ENCODE measurements around the gene SLC25A53. TPM values are rescaled to one million over a fixed set of nuclear protein-coding genes. Genes with fewer than 3 reads are reported as not detected.

SLC25A53 gene
- polyA plus RNA-seq, 1 donor (not counting 4 experiments of a cell fraction or from before 2014, with no cell fraction given), result 2.7 TPM

DNA sequence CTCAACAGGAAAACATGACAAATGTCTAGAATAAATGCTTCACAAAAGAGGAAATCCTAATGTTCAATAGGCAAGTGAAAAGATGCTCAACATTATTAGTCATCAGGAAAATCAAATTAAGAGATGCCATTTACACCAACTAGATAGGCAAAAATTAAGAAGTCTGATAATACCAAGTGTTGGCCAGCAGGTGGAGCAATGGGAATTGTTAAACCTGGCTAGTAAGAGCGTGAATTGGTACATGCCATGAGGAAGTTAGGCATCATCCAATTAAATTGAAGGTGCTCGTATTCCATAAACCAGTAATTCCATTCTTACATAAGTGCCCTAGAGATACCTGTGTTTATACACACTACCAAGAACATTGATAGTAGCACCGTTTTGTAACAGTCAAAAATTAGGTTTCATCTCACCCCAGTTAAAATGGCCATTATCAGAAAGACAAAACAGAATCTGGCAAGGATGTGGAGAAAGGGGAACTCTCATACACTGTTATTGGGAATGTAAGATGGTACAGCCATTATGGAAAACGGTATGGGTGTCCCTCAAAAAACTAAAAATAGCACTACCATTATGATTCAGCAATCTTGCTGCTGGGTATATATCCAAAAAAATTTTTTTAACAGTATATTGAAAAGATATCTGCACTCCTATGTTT is 58.5 kb downstream of the SLC25A53 start:
- TF ChIP-seq, protein P1, sequence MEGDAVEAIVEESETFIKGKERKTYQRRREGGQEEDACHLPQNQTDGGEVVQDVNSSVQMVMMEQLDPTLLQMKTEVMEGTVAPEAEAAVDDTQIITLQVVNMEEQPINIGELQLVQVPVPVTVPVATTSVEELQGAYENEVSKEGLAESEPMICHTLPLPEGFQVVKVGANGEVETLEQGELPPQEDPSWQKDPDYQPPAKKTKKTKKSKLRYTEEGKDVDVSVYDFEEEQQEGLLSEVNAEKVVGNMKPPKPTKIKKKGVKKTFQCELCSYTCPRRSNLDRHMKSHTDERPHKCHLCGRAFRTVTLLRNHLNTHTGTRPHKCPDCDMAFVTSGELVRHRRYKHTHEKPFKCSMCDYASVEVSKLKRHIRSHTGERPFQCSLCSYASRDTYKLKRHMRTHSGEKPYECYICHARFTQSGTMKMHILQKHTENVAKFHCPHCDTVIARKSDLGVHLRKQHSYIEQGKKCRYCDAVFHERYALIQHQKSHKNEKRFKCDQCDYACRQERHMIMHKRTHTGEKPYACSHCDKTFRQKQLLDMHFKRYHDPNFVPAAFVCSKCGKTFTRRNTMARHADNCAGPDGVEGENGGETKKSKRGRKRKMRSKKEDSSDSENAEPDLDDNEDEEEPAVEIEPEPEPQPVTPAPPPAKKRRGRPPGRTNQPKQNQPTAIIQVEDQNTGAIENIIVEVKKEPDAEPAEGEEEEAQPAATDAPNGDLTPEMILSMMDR (optimal IDR thresholded peaks at IDR 0.05 in 1 of 3, IDR thresholded peaks at IDR 0.05 in 1 of 3, conservative IDR thresholded peaks at IDR 0.05 in 1 of 3; ENCODE audit: extremely low read depth in 1 of 3, insufficient read depth in 2 of 3, low read length in 3 of 3), result peak; percentile 52 to 64 (median 57)
- no peak for TF ChIP-seq EZH2 (IDR thresholded peaks at IDR 0.05; ENCODE audit: low read length)
- H3K9ac ChIP-seq (ENCODE audit: control insufficient read depth, extremely low read depth, insufficient read depth, low read length), result no peak overlapping the region
- H2AFZ ChIP-seq (ENCODE audit: control insufficient read depth, low read length), result no peak overlapping the region
- no peak overlapping the region for H3K27ac ChIP-seq (ENCODE audit: control insufficient read depth, insufficient read depth, low read length)
- no peaks in the 10 kb centered on the region for H3K4me1 ChIP-seq (ENCODE audit: control insufficient read depth, extremely low read depth, insufficient read depth, low read length)
- no peak overlapping the region for H3K4me3 ChIP-seq (ENCODE audit: control insufficient read depth in 2 of 3, extremely low read depth in 1 of 3, insufficient read depth in 2 of 3, low read depth in 1 of 3, low read length in 3 of 3)
- H4K20me1 ChIP-seq (ENCODE audit: control insufficient read depth, extremely low read depth, insufficient read depth, low read length), result no peaks in the 10 kb centered on the region
- H3K4me2 ChIP-seq (ENCODE audit: control insufficient read depth, extremely low read depth, insufficient read depth, low read depth, low read length), result no peak overlapping the region
- FAIRE-seq (peak; percentile 86), DNase-seq (ENCODE audit: low read depth, low spot score) (peak; percentile 17)
- no peaks in the 10 kb centered on the region for H3K79me2 ChIP-seq (ENCODE audit: control insufficient read depth, insufficient read depth, low read length)
- dilution Hi-C loops (cut with MboI; ENCODE audit: extremely low pct_ligation_motif_present, low sequenced_read_pairs), result no loop called here
- H3K27me3 ChIP-seq (ENCODE audit: control insufficient read depth, extremely low read depth, insufficient read depth, low read length), result peaks cover 9% of the 10 kb centered on the region
- H3K9me3 ChIP-seq (ENCODE audit: control insufficient read depth, low read depth, low read length), result no peaks in the 10 kb centered on the region
- H3K36me3 ChIP-seq (ENCODE audit: control insufficient read depth in 2 of 2, extremely low read depth in 1 of 2, insufficient read depth in 2 of 2, low read length in 2 of 2), result no peaks in the 10 kb centered on the region
- H3K9me1 ChIP-seq (ENCODE audit: control insufficient read depth, extremely low read depth, insufficient read depth, low read length), result no peaks in the 10 kb centered on the region

GRCh38 chrX:104085919-104086318 is 70.9 kb downstream of the SLC25A53 start:
- Histone ChIP-seq H3K4me2 (ENCODE audit: control insufficient read depth, extremely low read depth, insufficient read depth, low read depth, low read length) (no peak overlapping the region), H3K4me1 (ENCODE audit: control insufficient read depth, extremely low read depth, insufficient read depth, low read length) (no peaks in the 10 kb centered on the region), H3K9ac (ENCODE audit: control insufficient read depth, extremely low read depth, insufficient read depth, low read length) (no peak overlapping the region), H3K9me1 (ENCODE audit: control insufficient read depth, extremely low read depth, insufficient read depth, low read length) (no peaks in the 10 kb centered on the region), H3K9me3 (ENCODE audit: control insufficient read depth, low read depth, low read length) (no peaks in the 10 kb centered on the region), H3K79me2 (ENCODE audit: control insufficient read depth, insufficient read depth, low read length) (no peaks in the 10 kb centered on the region), H4K20me1 (ENCODE audit: control insufficient read depth, extremely low read depth, insufficient read depth, low read length) (no peaks in the 10 kb centered on the region), H3K27me3 (ENCODE audit: control insufficient read depth, extremely low read depth, insufficient read depth, low read length) (no peaks in the 10 kb centered on the region), H3K36me3 (ENCODE audit: control insufficient read depth in 2 of 2, extremely low read depth in 1 of 2, insufficient read depth in 2 of 2, low read length in 2 of 2) (no peaks in the 10 kb centered on the region), H2AFZ (ENCODE audit: control insufficient read depth, low read length) (no peak overlapping the region), H3K4me3 (ENCODE audit: control insufficient read depth in 2 of 3, extremely low read depth in 1 of 3, insufficient read depth in 2 of 3, low read depth in 1 of 3, low read length in 3 of 3) (no peak overlapping the region), H3K27ac (ENCODE audit: control insufficient read depth, insufficient read depth, low read length) (no peak overlapping the region)
- DNase-seq (ENCODE audit: low read depth, low spot score), result no peak
- TF ChIP-seq EZH2 (IDR thresholded peaks at IDR 0.05; ENCODE audit: low read length), result no peak
- TF ChIP-seq, protein P1 (optimal IDR thresholded peaks at IDR 0.05 in 1 of 3, IDR thresholded peaks at IDR 0.05 in 1 of 3, conservative IDR thresholded peaks at IDR 0.05 in 1 of 3; ENCODE audit: extremely low read depth in 1 of 3, insufficient read depth in 2 of 3, low read length in 3 of 3), result no peak
- dilution Hi-C loops (cut with MboI; ENCODE audit: extremely low pct_ligation_motif_present, low sequenced_read_pairs), result no loop called here
- FAIRE-seq, result no peak

Data from keratinocyte (primary cell).